PC-3 (cell line): ENCODE measurements around the gene MRC1. TPM values are rescaled to one million over a fixed set of nuclear protein-coding genes. Genes with fewer than 3 reads are reported as not detected.

ENCODE experiments used
- ATAC-seq: fragments of 200-7000 bp; cut with Tn5 transposase; 2 replicates; pipeline ENCODE4 v1.9.1; 2020; ENCODE audit warnings: mild to moderate bottlenecking, moderate library complexity
- BruUV-seq: library from RNA; stranded (reverse); fragments of 400-500 nt; replicated peaks from 2 replicates; lab custom pipeline; 2021; lab: Mats Ljungman, UMichigan
- CTCF ChIA-PET: fragments of 300-600 bp; sonication (Branson Sonifier 250); formaldehyde crosslinking; loops from one replicate; lab custom pipeline; 2022; ENCODE audit warnings: antibody characterized with exemption; lab: Charles Lee
- POLR2A ChIA-PET: fragments of 300-600 bp; sonication (Branson Sonifier 250); formaldehyde crosslinking; loops from one replicate; lab custom pipeline; 2022; ENCODE audit warnings: antibody characterized with exemption; ENCODE audit not compliant: unreplicated experiment; lab: Charles Lee
- DNase-seq: peaks from one replicate; pipeline ENCODE4 v3.0.0-alpha.2; 2015
- H2AFZ ChIP-seq: fragments of 300-600 bp; sonication (generic); 2 replicates; pipeline ENCODE4 v1.6.0; 2016; ENCODE audit warnings: antibody characterized with exemption, low read length
- H3F3A ChIP-seq: fragments of 300-600 bp; sonication (generic); one replicate; pipeline ENCODE4 v1.6.0; 2017; ENCODE audit warnings: antibody characterized with exemption, low read length, control low read depth, mild to moderate bottlenecking; ENCODE audit not compliant: unreplicated experiment
- H3K27ac ChIP-seq: fragments of 300-600 bp; sonication (generic); 2 replicates; pipeline ENCODE4 v1.5.1; 2016; ENCODE audit warnings: mild to moderate bottlenecking, low read length
- H3K27me3 ChIP-seq: fragments of 300-600 bp; sonication (generic); 2 replicates; pipeline ENCODE4 v1.6.1; 2016; ENCODE audit warnings: low read length, mixed read lengths
- H3K36me3 ChIP-seq: fragments of 300-600 bp; sonication (generic); 2 replicates; pipeline ENCODE4 v1.6.1; 2016; ENCODE audit warnings: low read depth, mixed run types, low read length, mixed read lengths
- H3K4me1 ChIP-seq: fragments of 300-600 bp; sonication (generic); 2 replicates; pipeline ENCODE4 v1.5.1; 2016; ENCODE audit warnings: low read length; ENCODE audit not compliant: insufficient read depth
- H3K4me2 ChIP-seq: fragments of 300-600 bp; sonication (generic); 2 replicates; pipeline ENCODE4 v1.6.0; 2016; ENCODE audit warnings: low read length
- H3K4me3 ChIP-seq: fragments of 300-600 bp; sonication (generic); 2 replicates; pipeline ENCODE4 v1.5.1; 2016; ENCODE audit warnings: mild to moderate bottlenecking, low read length, mixed read lengths
- H3K79me2 ChIP-seq: fragments of 300-600 bp; sonication (generic); 2 replicates; pipeline ENCODE4 v1.6.1; 2017; ENCODE audit warnings: low read length, mixed read lengths
- H3K9ac ChIP-seq: fragments of 300-600 bp; sonication (generic); 2 replicates; pipeline ENCODE4 v1.6.0; 2016; ENCODE audit warnings: mild to moderate bottlenecking, low read length
- H3K9me2 ChIP-seq: fragments of 300-600 bp; sonication (generic); replicated peaks from 2 replicates; pipeline ENCODE4 v1.6.1; 2016; ENCODE audit warnings: mixed run types, low read length, mixed read lengths
- H3K9me3 ChIP-seq: fragments of 300-600 bp; sonication (generic); 2 replicates; pipeline ENCODE4 v1.6.1; 2016; ENCODE audit warnings: low read length, mixed read lengths
- H4K20me1 ChIP-seq: fragments of 300-600 bp; sonication (generic); 2 replicates; pipeline ENCODE4 v1.6.1; 2016; ENCODE audit warnings: low read length, mixed read lengths
- CTCF ChIP-seq: fragments of 300-600 bp; sonication (generic); conservative IDR thresholded peaks from 2 replicates; pipeline ENCODE4 v1.5.1; 2017; ENCODE audit warnings: antibody characterized with exemption, low read depth, mild to moderate bottlenecking, low read length
- EZH2 ChIP-seq: fragments of 300-600 bp; sonication (generic); IDR thresholded peaks from one replicate; pipeline ENCODE4 v1.6.1; 2017; ENCODE audit warnings: antibody characterized with exemption, mild to moderate bottlenecking, low read length; ENCODE audit not compliant: unreplicated experiment
- EZH2phosphoT487 ChIP-seq: fragments of 300-600 bp; sonication (generic); IDR thresholded peaks from 2 replicates; pipeline ENCODE4 v1.6.1; 2018; ENCODE audit warnings: mild to moderate bottlenecking, antibody characterized with exemption, low read length, borderline replicate concordance
- intact Hi-C: fragments of 100-400 bp; cut with micrococcal nuclease; formaldehyde crosslinking; loops from 2 replicates; pipeline ENCODE4 v1.9.0; 2023
- total RNA-seq: library from RNA; depleted of rRNA; stranded (reverse); fragments of >200 nt; gene quantifications from 2 replicates; pipeline ENCODE4 v1.2.3, GENCODE V29; 2014

Gene MRC1
- total RNA-seq, 1 experiment from 2014 or later = not detected

GRCh38 chr10:17914169-17915045, 105.3 kb downstream of the MRC1 start:
- ChIA-PET CTCF (no interaction called here), POLR2A (no interaction called here)
- no peak overlapping the region for H3K4me2 ChIP-seq
- no peaks in the 10 kb centered on the region for H3K9me3 ChIP-seq
- TF ChIP-seq EZH2phosphoT487 (no peak), CTCF (no peak), EZH2 (no peak)
- no peak overlapping the region for H3K27ac ChIP-seq
- no peak overlapping the region for H3K9ac ChIP-seq
- BruUV-seq = no TSS peak
- no peaks in the 10 kb centered on the region for H3K36me3 ChIP-seq
- H3K4me1 ChIP-seq = no peaks in the 10 kb centered on the region
- H3K79me2 ChIP-seq = no peaks in the 10 kb centered on the region
- no peak for DNase-seq
- no peak for ATAC-seq
- no peaks in the 10 kb centered on the region for H3F3A ChIP-seq
- H4K20me1 ChIP-seq = no peaks in the 10 kb centered on the region
- H2AFZ ChIP-seq = no peak overlapping the region
- H3K27me3 ChIP-seq = no peaks in the 10 kb centered on the region
- no peaks in the 10 kb centered on the region for H3K9me2 ChIP-seq
- intact Hi-C loops = loop anchor here (5.0 kb wide), 1 partner anchor 303 kb away; no protein-coding TSS in a partner anchor
- no peak overlapping the region for H3K4me3 ChIP-seq

GRCh38 chr10:17915181-17915580, 106.0 kb downstream of the MRC1 start:
- Histone ChIP-seq H4K20me1 (no peaks in the 10 kb centered on the region), H3F3A (no peaks in the 10 kb centered on the region), H3K4me1 (no peaks in the 10 kb centered on the region), H3K9me3 (no peaks in the 10 kb centered on the region), H3K9ac (no peak overlapping the region), H3K4me3 (no peak overlapping the region), H2AFZ (no peak overlapping the region), H3K27me3 (no peaks in the 10 kb centered on the region), H3K27ac (no peak overlapping the region), H3K36me3 (no peaks in the 10 kb centered on the region), H3K9me2 (no peaks in the 10 kb centered on the region), H3K4me2 (no peak overlapping the region), H3K79me2 (no peaks in the 10 kb centered on the region)
- no TSS peak for BruUV-seq
- ATAC-seq (no peak), DNase-seq (no peak)
- CTCF ChIA-PET = no interaction called here
- POLR2A ChIA-PET = no interaction called here
- TF ChIP-seq EZH2phosphoT487 (no peak), CTCF (no peak), EZH2 (no peak)
- intact Hi-C loops = no loop called here

GRCh38 chr10:17918187-17918903, 109.2 kb downstream of the MRC1 start:
- H3K9me3 ChIP-seq = no peaks in the 10 kb centered on the region
- CTCF ChIA-PET = no interaction called here
- no peaks in the 10 kb centered on the region for H3K36me3 ChIP-seq
- no peaks in the 10 kb centered on the region for H4K20me1 ChIP-seq
- no peaks in the 10 kb centered on the region for H3K9me2 ChIP-seq
- no peak overlapping the region for H3K9ac ChIP-seq
- no peak overlapping the region for H3K4me3 ChIP-seq
- H3F3A ChIP-seq = no peaks in the 10 kb centered on the region
- TF ChIP-seq EZH2phosphoT487 = no peak
- TF ChIP-seq EZH2 = no peak
- TF ChIP-seq CTCF = no peak
- intact Hi-C loops = no loop called here
- BruUV-seq = no TSS peak
- H3K4me1 ChIP-seq = peaks cover 6% of the 10 kb centered on the region; the same call in 1 of the 2 replicates
- H3K27me3 ChIP-seq = no peaks in the 10 kb centered on the region
- DNase-seq (no peak), ATAC-seq (no peak)
- no peak overlapping the region for H3K4me2 ChIP-seq
- POLR2A ChIA-PET = no interaction called here
- no peak overlapping the region for H2AFZ ChIP-seq
- no peaks in the 10 kb centered on the region for H3K79me2 ChIP-seq
- H3K27ac ChIP-seq = no peak overlapping the region
